ENCODE results near the gene HMGA1. TPM values are rescaled to one million over a fixed set of nuclear protein-coding genes. Genes with fewer than 3 reads are reported as not detected.

The HMGA1 gene
- total RNA-seq, 2 experiments from 2014 or later: 803 to 814 TPM

DNA sequence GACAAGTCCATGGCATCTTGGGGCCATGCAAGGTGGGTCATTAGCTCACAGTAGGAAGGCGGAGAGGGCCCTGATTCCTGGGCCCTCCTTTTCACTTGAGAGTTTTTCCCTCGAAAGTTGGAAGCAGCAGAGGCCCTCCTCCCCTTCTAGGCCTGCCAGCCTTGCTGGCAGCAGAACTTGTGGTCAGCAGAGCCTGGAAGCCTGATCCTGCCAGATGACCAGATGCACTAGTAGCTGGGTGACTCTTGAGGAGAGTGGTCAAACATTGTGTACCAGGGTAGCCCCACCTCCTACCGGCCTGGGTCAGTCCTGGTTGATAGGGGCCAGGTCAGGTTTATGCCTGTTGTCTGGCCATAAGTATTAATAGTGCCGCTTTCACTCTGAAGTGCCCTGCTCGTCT, 3.8 kb upstream of the HMGA1 start:
- Mint-ChIP-seq H3K36me3 (peaks cover 2% of the 10 kb centered on the region), H3K27me3 (peaks cover 4% of the 10 kb centered on the region), H3K4me1 (peaks cover 18% of the 10 kb centered on the region), H3K4me3 (no peak overlapping the region), H3K27ac (no peak overlapping the region), H3K9me3 (no peaks in the 10 kb centered on the region)
- DNase-seq: no peak

DNA sequence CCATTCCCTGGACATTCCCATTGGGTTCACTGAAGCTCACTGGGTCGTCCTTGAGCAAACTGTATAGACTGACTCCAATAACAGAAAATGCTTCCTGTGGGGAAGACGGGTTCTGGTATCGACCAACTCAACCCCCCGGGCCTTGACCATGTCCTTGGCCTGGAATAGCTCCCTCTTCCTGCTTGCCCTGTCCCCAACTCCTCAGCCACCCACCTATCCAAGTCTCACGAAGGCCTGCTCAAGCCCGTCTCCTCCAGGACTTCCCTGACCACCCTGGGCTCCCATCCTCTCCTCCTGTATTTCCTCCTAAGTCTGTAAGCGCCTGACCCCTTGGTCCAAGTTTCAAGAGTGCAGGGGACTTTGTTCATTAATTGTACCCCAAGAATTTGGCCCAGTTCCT, 2.8 kb upstream of the HMGA1 start:
- DNase-seq: no peak
- Mint-ChIP-seq H3K9me3 (no peaks in the 10 kb centered on the region), H3K4me1 (peaks cover 20% of the 10 kb centered on the region), H3K27me3 (peaks cover 4% of the 10 kb centered on the region), H3K27ac (no peak overlapping the region), H3K4me3 (peak overlapping the region; percentile 19), H3K36me3 (peaks cover 11% of the 10 kb centered on the region)

GRCh38 chr6:34234667-34235306, 1.9 kb upstream of the HMGA1 start:
- Mint-ChIP-seq H3K27ac (no peak overlapping the region), H3K27me3 (peaks cover 4% of the 10 kb centered on the region), H3K9me3 (no peaks in the 10 kb centered on the region), H3K4me1 (peaks cover 23% of the 10 kb centered on the region), H3K4me3 (no peak overlapping the region), H3K36me3 (peaks cover 17% of the 10 kb centered on the region)
- DNase-seq: no peak

DNA sequence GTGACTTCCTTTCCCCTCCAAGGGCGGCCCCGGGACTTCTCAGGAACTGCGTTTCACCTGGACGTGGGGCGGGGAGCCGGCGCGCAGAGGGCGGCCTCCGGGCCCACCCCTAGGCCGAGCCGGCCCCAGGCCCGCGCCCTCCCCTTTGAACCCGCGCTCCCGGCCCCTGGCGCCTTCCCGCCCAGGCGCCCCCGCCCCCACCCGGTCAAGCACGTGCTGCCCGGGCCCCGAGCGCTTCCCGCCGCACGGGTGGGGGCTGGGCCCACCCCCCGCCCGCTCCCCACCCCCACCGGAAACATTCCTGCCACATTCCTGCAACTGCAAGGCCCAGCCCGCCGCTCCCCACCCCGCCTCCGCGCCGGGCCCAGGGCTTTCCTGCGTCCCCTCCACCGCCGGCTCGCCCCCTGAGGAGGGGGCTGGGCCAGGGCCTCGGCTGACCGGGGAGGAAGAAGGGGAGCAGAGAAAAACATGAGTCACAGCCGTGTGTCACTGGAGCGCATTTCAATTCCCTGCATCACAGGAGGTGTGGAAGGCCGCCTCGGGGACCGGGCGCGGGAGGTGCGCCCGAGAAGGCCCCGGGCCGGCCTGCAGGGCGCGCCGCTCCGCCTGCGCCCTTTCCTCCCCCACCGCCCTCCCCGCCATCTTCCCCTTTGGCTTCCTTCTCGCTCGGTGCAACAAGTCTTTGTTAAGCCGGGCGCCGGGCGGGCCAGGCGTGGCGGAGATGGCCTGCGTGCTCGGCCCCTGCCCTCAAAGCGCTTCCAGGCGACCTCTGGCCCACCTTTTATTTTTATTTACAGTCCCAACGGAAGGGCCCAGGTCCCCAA, 1.2 kb upstream of the HMGA1 start:
- H3K27ac Mint-ChIP-seq: peak overlapping the region; percentile 97
- peaks cover 30% of the 10 kb centered on the region for H3K4me1 Mint-ChIP-seq
- peak; percentile 76 for DNase-seq
- no peaks in the 10 kb centered on the region for H3K9me3 Mint-ChIP-seq
- H3K36me3 Mint-ChIP-seq: peaks cover 21% of the 10 kb centered on the region
- peaks cover 4% of the 10 kb centered on the region for H3K27me3 Mint-ChIP-seq
- peak overlapping the region; percentile 87 for H3K4me3 Mint-ChIP-seq

GRCh38 chr6:34236131-34236442, 586 bp upstream of the HMGA1 start:
- Mint-ChIP-seq H3K9me3 (no peaks in the 10 kb centered on the region), H3K4me1 (peaks cover 35% of the 10 kb centered on the region), H3K4me3 (peak overlapping the region; percentile 87), H3K36me3 (peaks cover 24% of the 10 kb centered on the region), H3K27me3 (peaks cover 4% of the 10 kb centered on the region), H3K27ac (peak overlapping the region; percentile 97)
- peak; percentile 55 for DNase-seq

DNA sequence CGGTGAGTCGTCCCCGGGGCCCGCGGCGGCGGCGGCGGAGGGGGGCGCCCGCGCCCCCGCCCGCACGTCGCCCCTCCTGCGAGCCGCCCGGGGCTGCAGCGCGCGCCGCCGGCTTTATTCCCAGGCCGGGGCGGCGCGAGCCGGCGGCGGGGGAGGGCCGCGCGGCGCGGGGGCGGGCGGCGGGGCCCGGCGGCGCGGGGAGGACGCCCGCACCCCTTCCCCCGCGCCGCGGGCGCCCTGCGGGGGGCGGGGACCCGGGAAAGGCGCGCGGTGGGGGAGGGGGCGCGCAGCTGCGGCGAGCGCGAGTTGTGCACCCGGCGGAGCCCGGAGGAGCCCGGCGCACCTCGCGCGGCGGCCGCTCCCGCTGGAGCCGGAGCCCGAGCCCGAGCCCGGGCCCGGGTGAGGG, 646 bp downstream of the HMGA1 start:
- Mint-ChIP-seq H3K4me3 (peak overlapping the region; percentile 89), H3K4me1 (peaks cover 48% of the 10 kb centered on the region), H3K36me3 (peaks cover 37% of the 10 kb centered on the region), H3K27ac (no peak overlapping the region), H3K27me3 (peaks cover 4% of the 10 kb centered on the region), H3K9me3 (no peaks in the 10 kb centered on the region)
- DNase-seq: peak; percentile 50

- peak overlapping the region; percentile 94 for H3K4me3 Mint-ChIP-seq
- H3K36me3 Mint-ChIP-seq: peaks cover 43% of the 10 kb centered on the region
- peak; percentile 86 for DNase-seq
- peaks cover 4% of the 10 kb centered on the region for H3K27me3 Mint-ChIP-seq
- peak overlapping the region; percentile 96 for H3K27ac Mint-ChIP-seq
- H3K4me1 Mint-ChIP-seq: peaks cover 54% of the 10 kb centered on the region
- H3K9me3 Mint-ChIP-seq: no peaks in the 10 kb centered on the region
Measured at GRCh38 chr6:34237722-34238584, 1.3 kb downstream of the HMGA1 start.

GRCh38 chr6:34238585-34239499, 2.2 kb downstream of the HMGA1 start:
- Mint-ChIP-seq H3K27ac (peak overlapping the region; percentile 96), H3K27me3 (peaks cover 4% of the 10 kb centered on the region), H3K4me1 (peaks cover 63% of the 10 kb centered on the region), H3K9me3 (no peaks in the 10 kb centered on the region), H3K36me3 (peaks cover 50% of the 10 kb centered on the region), H3K4me3 (peak overlapping the region; percentile 94)
- no peak for DNase-seq

- Mint-ChIP-seq H3K27ac (peak overlapping the region; percentile 96), H3K36me3 (peaks cover 52% of the 10 kb centered on the region)
Measured at GRCh38 chr6:34239500-34239825, 2.8 kb downstream of the HMGA1 start.

DNA sequence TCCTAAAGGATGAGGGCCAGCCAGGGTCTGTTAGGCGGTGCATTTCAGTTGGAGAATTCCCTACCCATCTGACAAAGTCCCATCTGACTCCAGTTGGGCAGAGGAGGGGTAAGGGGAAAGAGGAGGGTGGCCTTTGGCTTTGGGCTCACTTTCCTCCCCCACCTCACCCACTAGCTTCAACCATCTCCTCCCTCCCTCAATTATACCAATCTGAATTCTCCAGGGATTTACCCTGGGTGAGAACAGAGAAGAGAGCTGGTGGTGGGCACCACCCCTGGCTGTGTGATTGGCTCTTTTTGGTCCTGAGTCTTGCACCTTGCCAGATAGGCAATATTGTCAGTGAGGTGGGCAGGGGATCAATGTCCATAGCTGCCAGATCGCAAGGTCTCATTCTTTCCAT, 3.2 kb downstream of the HMGA1 start:
- peak overlapping the region; percentile 96 for H3K27ac Mint-ChIP-seq
- H3K4me1 Mint-ChIP-seq: peaks cover 64% of the 10 kb centered on the region
- DNase-seq: no peak
- H3K36me3 Mint-ChIP-seq: peaks cover 52% of the 10 kb centered on the region
- no peaks in the 10 kb centered on the region for H3K9me3 Mint-ChIP-seq
- H3K4me3 Mint-ChIP-seq: peak overlapping the region; percentile 94
- peaks cover 4% of the 10 kb centered on the region for H3K27me3 Mint-ChIP-seq

More at GRCh38 chr6:34239500-34239825, 2.8 kb downstream of the HMGA1 start:
- H3K4me3 Mint-ChIP-seq: peak overlapping the region; percentile 94
- no peak for DNase-seq
- no peaks in the 10 kb centered on the region for H3K9me3 Mint-ChIP-seq
- peaks cover 61% of the 10 kb centered on the region for H3K4me1 Mint-ChIP-seq
- peaks cover 4% of the 10 kb centered on the region for H3K27me3 Mint-ChIP-seq

GRCh38 chr6:34240329-34241248, 3.9 kb downstream of the HMGA1 start:
- Mint-ChIP-seq H3K9me3 (no peaks in the 10 kb centered on the region), H3K27me3 (peaks cover 4% of the 10 kb centered on the region), H3K27ac (peak overlapping the region; percentile 96), H3K4me1 (peaks cover 69% of the 10 kb centered on the region), H3K36me3 (peaks cover 54% of the 10 kb centered on the region), H3K4me3 (peak overlapping the region; percentile 94)
- DNase-seq: no peak

- DNase-seq: no peak
- H3K27me3 Mint-ChIP-seq: no peaks in the 10 kb centered on the region
- H3K4me1 Mint-ChIP-seq: peaks cover 72% of the 10 kb centered on the region
- no peaks in the 10 kb centered on the region for H3K9me3 Mint-ChIP-seq
- peaks cover 57% of the 10 kb centered on the region for H3K36me3 Mint-ChIP-seq
- H3K27ac Mint-ChIP-seq: peak overlapping the region; percentile 88
- peak overlapping the region; percentile 52 for H3K4me3 Mint-ChIP-seq
Measured at GRCh38 chr6:34241351-34242215, 4.9 kb downstream of the HMGA1 start.
